Right cardiac atrium (tissue), 5 donors: ENCODE measurements around the gene DNAH10. TPM values are rescaled to one million over a fixed set of nuclear protein-coding genes. Genes with fewer than 3 reads are reported as not detected.
"Not testable (repeated sequence)": the region's sequence is repeated elsewhere in the genome, so short reads cannot be mapped to it uniquely, and the experiment has no call there.

Experiments used
- ATAC-seq, 2 donors: fragments of 200-7000 bp; cut with Tn5 transposase; one replicate each; pipeline versions ENCODE4 v1.8.0 to v1.9.1; 2020; ENCODE audit warnings: moderate library complexity in 2 of 2, mild to moderate bottlenecking in 1 of 2
- DNase-seq, 3 donors: peaks; one replicate each; pipeline ENCODE4 v3.0.0-alpha.2; 2020
- H3K27ac ChIP-seq: one replicate; pipeline ENCODE4 v1.5.1; 2013; ENCODE audit warnings: mild to moderate bottlenecking, low read length, control low read depth, moderate library complexity
- H3K27me3 ChIP-seq: one replicate; pipeline ENCODE4 v1.6.1; 2013; ENCODE audit not compliant: control insufficient read depth, insufficient read depth
- H3K4me1 ChIP-seq: one replicate; pipeline ENCODE4 v1.6.1; 2013; ENCODE audit warnings: low read length; ENCODE audit not compliant: control insufficient read depth, insufficient read depth
- H3K4me3 ChIP-seq: one replicate; pipeline ENCODE4 v1.5.1; 2013; ENCODE audit warnings: low read length, control low read depth
- H3K9me3 ChIP-seq: one replicate; pipeline ENCODE4 v1.6.1; 2013; ENCODE audit warnings: low read length; ENCODE audit not compliant: control insufficient read depth
- WGBS: extraction: QIAGEN DNeasy Blood & Tissue Kit; methylation state at CpG from one replicate; pipeline ENCODE4 v1.1.7; 2013; 5-methylcytosine and 5-hydroxymethylcytosine counted together
- intact Hi-C, 4 donors: fragments of 100-400 bp; cut with DNase I; formaldehyde crosslinking; loops; one replicate each; pipeline versions ENCODE4 v1.11.0 to v1.14.0; 2022 to 2023
- polyA plus RNA-seq: library from polyadenylated mRNA; stranded (reverse); fragments of 200-250 nt; gene quantifications from one replicate; pipeline ENCODE4 v1.2.3, GENCODE V29; 2013
- total RNA-seq, 4 donors: library from RNA; stranded (reverse); fragmentation: NEBNext Ultra II Directional; extraction: Animal tissue kit (Norgen Biotek cat#: 25700); gene quantifications; one replicate each; pipeline ENCODE4 v1.2.1, GENCODE V29; 2021
- donor health status: healthy with polysubstance abuse.
- donor health status: DM: no; HTN: yes; CAD: no.
- donor health status: DM: no; HTN: no; CAD: no.
- donor health status: DM: no; HTN: yes; CAD: no; lungs with severe emphysema.
- donor health status: DM: yes; HTN: yes; CAD: no.

DNAH10 gene
- total and polyA plus RNA-seq, 5 donors, result 0.06 to 0.11 (median 0.07) TPM; not detected in 1

DNA sequence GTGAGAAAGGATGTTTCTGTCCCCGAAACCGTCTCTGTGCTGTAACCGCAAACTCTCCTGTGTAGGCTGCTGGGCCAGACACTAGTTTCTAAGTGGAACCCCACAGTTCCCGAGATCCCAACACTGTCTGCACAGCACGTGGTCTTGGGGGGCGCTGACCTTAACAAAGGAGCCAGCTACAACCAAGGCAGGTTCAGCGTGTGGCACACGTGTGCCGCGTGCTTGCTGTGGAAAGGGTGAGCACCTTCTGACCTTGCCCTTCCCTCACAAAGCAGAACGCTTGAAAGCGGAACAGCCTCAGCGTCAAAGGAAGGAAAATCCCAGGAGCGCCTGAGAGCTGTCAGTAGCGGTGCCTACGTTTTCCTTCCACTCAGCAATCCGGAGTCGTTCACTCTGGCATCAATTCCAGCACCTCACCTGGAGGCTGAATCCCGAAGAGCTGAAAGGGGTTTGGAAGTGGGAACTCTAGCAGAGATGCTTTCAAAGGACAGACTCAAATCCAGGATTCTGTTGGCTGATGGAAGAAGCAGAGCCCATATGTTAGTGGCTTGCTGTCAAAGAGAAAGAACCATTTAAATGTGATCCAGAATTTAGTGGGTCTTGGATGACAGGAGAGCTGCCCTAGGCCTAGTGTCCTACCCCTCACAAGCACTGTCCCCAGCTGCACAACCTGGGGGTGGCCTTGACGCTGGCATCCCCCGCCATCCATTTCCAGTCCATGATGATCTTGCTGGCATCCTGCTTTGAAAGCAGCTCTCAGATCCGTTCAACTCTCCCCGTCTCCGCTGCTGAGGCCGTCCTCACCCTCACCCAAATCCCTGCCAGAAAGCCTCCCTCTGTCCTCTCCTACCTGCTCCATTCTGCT is 183.4 kb downstream of the DNAH10 start:
- no peak for DNase-seq
- WGBS, result 89% methylated on average over 25 of the region's 25 CpGs
- H3K27me3 ChIP-seq, result no peaks in the 10 kb centered on the region
- ATAC-seq, result no peak
- H3K27ac ChIP-seq, result no peak overlapping the region
- peaks cover 16% of the 10 kb centered on the region for H3K4me1 ChIP-seq
- H3K4me3 ChIP-seq, result no peak overlapping the region
- no peaks in the 10 kb centered on the region for H3K9me3 ChIP-seq
- intact Hi-C loops, result no loop called here

DNA sequence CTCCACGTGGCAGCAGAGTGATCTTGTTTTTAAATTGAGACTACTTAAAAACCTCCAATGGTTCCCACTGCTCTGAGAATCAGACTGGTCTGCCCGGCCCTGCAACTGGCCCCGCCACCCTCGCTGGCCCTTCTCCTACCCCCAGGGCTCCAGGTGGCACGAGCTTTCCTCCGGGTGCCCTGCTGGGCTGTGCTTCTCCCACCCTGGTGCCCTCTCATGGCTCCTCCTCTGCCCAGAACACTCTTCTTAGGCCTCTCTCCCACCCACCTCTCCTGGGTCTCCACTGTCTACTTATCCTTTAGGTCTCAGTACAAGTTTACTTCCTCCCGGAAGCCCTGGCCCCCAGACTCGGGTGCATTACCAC is 184.0 kb downstream of the DNAH10 start:
- no peak overlapping the region for H3K27ac ChIP-seq

DNA sequence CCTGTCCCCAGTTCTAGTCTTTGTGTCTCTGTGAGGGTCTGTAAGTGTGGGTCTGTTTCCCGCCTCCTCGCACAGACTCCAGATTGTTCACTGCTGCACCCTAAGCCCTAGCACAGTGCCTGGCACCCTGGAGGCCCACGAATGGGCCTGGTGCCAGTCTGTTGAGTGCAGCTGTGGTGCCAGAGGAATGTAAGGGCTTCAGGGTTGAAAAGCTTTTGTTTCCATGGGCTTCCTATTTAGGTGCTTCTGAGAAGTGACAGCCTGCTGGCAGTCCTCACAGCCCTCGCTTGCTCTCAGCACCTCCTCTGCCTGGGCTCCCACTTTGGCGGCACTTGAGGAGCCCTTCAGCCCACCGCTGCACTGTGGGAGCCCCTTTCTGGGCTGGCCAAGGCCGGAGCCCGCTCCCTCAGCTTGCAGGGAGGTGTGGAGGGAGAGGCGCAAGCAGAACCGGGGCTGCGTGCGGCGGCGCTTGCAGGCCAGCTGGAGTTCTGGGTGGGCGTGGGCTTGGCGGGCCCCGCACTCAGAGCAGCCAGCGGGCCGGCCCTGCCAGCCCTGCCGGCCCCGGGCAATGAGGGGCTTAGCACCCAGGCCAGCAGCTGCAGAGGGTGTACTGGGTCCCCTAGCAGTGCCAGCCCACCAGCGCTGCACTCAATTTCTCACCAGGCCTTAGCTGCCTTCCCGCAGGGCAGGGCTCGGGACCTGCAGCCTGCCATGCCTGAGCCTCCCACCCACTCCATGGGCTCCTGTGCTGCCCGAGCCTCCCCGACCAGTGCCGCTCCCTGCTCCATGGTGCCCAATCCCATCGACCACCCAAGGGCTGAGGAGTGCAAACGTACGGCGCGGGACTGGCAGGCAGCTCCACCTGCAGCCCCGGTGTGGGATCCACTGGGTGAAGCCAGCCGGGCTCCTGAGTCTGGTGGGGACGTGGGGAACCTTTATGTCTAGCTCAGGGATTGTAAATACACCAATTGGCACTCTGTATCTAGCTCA is 184.7 kb downstream of the DNAH10 start:
- intact Hi-C loops, H3K27me3 ChIP-seq, H3K27ac ChIP-seq, H3K4me3 ChIP-seq, H3K9me3 ChIP-seq, DNase-seq: not testable (repeated sequence)
- WGBS, result 91% methylated on average over 34 of the region's 35 CpGs
- peak; percentile 35 to 66 for ATAC-seq
- peaks cover 23% of the 10 kb centered on the region for H3K4me1 ChIP-seq

More for the DNA sequence above, 184.0 kb downstream of the DNAH10 start:
- Histone ChIP-seq H3K4me3 (no peak overlapping the region), H3K4me1 (peaks cover 21% of the 10 kb centered on the region), H3K9me3 (no peaks in the 10 kb centered on the region), H3K27me3 (no peaks in the 10 kb centered on the region)
- DNase-seq (no peak), ATAC-seq (peak in 1 of 2 donors; percentile 9)
- WGBS, result 79% methylated on average over 8 of the region's 8 CpGs
- intact Hi-C loops, result no loop called here

DNA sequence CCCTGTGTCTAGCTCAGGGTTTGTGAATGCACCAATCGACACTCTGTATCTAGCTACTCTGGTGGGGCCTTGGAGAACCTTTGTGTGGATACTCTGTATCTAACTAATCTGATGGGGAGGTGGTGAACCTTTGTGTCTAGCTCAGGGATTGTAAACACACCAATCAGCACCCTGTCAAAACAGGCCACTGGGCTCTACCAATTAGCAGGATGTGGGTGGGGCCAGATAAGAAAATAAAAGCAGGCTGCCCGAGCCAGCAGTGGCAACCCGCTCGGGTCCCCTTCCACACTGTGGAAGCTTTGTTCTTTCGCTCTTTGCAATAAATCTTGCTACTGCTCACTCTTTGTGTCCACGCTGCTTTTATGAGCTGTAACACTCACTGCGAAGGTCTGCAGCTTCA is 185.4 kb downstream of the DNAH10 start:
- H3K4me3 ChIP-seq, intact Hi-C loops, H3K27ac ChIP-seq, DNase-seq, H3K9me3 ChIP-seq, H3K27me3 ChIP-seq, ATAC-seq: not testable (repeated sequence)
- H3K4me1 ChIP-seq, result peaks cover 23% of the 10 kb centered on the region
- WGBS, result 86% methylated on average over 7 of the region's 7 CpGs

DNA sequence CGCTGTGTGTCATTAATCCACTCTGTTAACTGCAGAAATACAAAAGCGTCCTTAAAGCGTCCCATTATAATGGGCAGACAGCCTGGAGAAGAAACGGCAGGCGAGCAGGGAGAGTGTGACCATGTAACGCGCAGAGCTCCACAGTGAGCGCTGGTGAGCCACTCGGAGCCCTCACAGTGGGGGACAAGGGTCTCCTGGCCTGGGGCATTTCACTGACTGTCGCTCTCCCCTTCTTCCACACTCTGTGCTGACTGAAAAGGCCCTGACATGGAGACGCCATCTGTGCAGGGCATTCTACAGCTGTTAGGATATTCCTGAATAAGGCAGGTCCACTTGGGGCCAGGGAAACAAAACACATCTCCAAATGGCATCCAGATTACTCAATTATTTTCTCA is 186.3 kb downstream of the DNAH10 start:
- Histone ChIP-seq H3K9me3 (no peaks in the 10 kb centered on the region), H3K27me3 (no peaks in the 10 kb centered on the region), H3K27ac (no peak overlapping the region), H3K4me3 (no peak overlapping the region), H3K4me1 (peaks cover 23% of the 10 kb centered on the region)
- ATAC-seq (no peak), DNase-seq (no peak)
- 93% methylated on average over 11 of the region's 11 CpGs for WGBS
- intact Hi-C loops, result no loop called here

DNA sequence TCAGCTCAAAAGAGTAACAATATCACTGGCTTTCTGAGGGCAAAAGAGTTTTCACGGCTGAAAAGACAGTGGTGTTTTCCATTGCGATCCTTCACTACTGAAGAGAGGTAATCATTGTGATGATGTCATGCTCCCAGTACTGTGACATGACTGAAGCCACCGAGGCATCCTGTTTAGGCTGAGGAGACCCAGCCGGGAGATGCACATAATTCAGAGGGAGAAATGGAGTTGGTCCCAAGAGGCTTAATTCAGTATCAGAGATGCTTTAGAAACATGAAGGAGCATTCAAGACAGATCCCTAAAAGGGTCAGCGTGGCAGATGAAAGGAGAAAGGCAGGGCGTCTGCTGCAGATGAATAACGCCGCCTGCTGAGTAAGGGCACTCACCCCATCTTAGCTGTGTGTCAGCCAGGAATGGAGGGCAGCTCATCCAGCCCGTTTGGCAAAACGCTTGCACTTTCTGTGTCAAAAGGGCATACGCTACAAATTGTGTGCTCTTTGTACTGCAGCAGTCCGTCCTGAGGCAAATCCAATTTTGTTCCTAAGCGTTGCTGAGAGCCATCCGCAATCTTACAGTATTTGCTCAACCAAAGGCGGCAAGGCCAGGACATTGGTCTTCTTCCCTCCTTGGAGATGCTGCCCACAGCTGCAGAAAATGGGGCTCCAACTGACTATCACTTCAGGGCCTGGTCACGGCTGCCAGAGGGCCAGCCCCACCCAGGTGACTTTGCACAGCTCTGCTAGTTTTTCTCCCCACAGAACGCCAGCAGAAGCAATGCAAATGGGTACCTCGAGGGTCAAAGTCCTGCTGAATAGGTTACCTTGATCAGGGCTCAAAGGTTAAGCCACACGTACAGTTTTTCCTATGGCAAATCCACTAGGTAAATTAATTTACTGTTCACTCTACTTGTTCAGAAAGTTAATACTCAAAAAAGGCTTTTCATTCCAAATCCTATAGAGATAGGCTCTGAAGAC is 187.0 kb downstream of the DNAH10 start:
- Histone ChIP-seq H3K9me3 (no peaks in the 10 kb centered on the region), H3K4me3 (no peak overlapping the region), H3K27ac (no peak overlapping the region), H3K27me3 (no peaks in the 10 kb centered on the region), H3K4me1 (peaks cover 23% of the 10 kb centered on the region)
- ATAC-seq, result no peak
- no peak for DNase-seq
- 80% methylated on average over 19 of the region's 19 CpGs for WGBS
- intact Hi-C loops, result no loop called here

DNA sequence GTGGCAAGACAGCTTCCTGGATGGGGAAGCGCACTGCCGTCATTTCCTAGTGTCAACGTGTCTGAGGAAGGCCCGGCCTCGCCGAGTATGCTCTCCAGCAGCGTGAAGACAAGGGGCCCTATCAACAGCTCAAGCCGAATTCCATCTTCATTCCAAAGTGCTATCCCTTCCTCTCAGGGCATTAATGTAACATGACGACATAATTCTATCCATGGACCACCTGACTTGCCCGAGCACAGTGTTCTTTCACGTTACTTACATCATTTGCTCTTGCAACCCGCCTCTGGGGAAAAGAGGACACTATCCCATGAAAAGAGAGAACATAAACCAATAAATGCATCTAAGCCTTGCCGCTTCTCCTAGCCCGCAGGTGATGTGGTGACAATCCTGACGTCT is 187.7 kb downstream of the DNAH10 start:
- H3K4me3 ChIP-seq, result no peak overlapping the region
- H3K4me1 ChIP-seq, result peaks cover 23% of the 10 kb centered on the region
- no peaks in the 10 kb centered on the region for H3K9me3 ChIP-seq
- no peak for ATAC-seq
- intact Hi-C loops, result no loop called here
- no peak for DNase-seq
- WGBS, result 82% methylated on average over 15 of the region's 15 CpGs
- H3K27ac ChIP-seq, result no peak overlapping the region
- no peaks in the 10 kb centered on the region for H3K27me3 ChIP-seq

DNA sequence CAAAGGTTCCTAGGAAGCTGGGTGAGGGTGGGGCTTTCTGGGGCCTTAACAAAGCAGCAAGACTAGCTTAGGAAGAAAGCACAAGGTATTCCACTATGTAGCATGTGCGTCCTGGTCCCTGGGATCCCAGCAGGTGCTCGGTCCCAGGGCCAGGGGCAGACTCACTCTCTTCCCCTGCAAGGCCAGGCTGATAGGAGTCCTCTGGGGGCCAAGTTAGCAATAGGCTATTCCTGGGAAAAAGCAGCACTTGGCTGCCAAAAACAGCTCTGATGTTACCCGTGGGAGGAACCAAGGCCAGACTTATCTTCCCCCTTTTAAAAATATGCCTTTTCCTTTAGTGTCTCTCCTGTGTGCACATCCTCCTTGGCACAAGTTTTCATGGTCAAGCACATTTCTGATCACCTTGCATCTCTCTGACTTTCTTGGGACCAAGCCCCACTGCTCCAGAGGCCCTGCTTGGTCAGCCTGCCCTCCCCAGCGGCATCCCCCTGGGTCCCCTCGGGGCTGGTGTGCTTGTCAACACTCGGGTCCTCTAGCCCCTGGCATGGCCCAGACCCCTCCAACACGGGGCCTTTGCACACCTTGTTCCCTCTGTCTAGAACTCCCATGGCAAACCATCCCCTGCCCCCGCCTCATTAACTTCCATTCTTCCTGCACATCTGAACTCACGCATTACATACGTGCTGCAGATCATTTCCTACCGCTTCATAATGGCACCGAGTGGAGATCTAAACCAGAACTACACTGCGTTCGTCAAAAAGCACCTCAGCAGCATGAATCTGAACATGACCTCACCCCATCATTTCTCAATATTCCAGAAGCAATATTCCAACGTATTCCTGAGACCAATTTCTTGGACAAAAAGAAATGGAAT is 188.6 kb downstream of the DNAH10 start:
- WGBS, result 74% methylated on average over 15 of the region's 15 CpGs

DNA sequence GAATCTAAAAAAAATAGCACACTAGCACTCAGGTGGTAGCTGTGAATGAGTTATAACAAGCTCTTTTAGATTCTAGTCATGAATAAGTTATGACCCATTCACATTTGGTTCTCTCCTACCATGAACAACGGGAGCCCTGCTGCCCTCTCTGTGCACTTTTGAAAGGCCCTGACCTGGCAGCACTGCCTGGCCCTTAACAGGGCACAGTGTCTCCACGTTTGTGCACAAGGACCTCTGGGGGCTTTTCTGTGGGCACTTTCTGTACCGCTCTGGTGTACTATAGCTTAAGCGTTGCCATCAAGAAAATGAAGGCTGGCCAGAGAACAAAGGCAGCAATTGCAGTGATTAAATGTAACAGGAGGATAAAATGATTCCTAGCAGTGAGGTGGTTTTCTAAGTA is 189.4 kb downstream of the DNAH10 start:
- ATAC-seq (no peak), DNase-seq (no peak)
- Histone ChIP-seq H3K9me3 (no peaks in the 10 kb centered on the region), H3K4me1 (peaks cover 23% of the 10 kb centered on the region), H3K4me3 (no peak overlapping the region), H3K27me3 (no peaks in the 10 kb centered on the region), H3K27ac (no peak overlapping the region)
- 75% methylated on average over 4 of the region's 4 CpGs for WGBS
- intact Hi-C loops, result no loop called here

More for the DNA sequence above, 188.6 kb downstream of the DNAH10 start:
- Histone ChIP-seq H3K27me3 (no peaks in the 10 kb centered on the region), H3K9me3 (no peaks in the 10 kb centered on the region), H3K4me3 (no peak overlapping the region), H3K4me1 (peaks cover 23% of the 10 kb centered on the region), H3K27ac (no peak overlapping the region)
- intact Hi-C loops, result no loop called here
- ATAC-seq, result peak; percentile 10 to 33
- no peak for DNase-seq

DNA sequence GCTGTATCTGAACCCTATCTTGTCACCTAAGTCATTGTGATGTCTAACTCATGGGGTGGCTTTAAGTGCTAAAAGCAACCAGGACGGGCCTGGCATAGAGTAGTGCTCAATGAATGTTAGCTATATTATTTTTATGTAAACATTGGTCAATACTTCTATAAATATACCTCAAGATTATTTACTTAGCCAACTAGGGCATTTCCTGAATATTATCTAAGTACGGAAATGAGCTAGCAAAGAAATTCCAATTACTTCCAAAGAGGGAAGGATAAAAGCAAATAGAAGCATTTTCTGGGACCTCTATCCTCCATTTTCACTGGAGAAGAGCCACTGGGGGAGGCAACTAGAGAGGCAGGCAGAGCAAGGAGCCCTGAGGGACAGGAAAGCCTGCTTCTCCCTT is 189.9 kb downstream of the DNAH10 start:
- ATAC-seq (no peak), DNase-seq (no peak)
- H3K27me3 ChIP-seq, result no peaks in the 10 kb centered on the region
- no peak overlapping the region for H3K27ac ChIP-seq
- H3K4me1 ChIP-seq, result peaks cover 23% of the 10 kb centered on the region
- no peaks in the 10 kb centered on the region for H3K9me3 ChIP-seq
- intact Hi-C loops, result no loop called here
- 59% methylated on average over 2 of the region's 2 CpGs for WGBS
- no peak overlapping the region for H3K4me3 ChIP-seq
